HG03432 (cell line): Measurements from ENCODE around the gene TTLL3.

Experiments used
- ATAC-seq: cut with Tn5 transposase; IDR thresholded peaks from one replicate; pipeline ENCODE4 v1.9.1; 2021; ENCODE audit warnings: mild to moderate bottlenecking, moderate library complexity; ENCODE audit not compliant: unreplicated experiment

TTLL3 gene

GRCh38 chr3:9806688-9807589 lies 3.1 kb upstream of the TTLL3 start:
- no peak for ATAC-seq

- no peak for ATAC-seq
Measured at GRCh38 chr3:9807981-9808344, 2.1 kb upstream of the TTLL3 start.

GRCh38 chr3:9808345-9809037 lies 1.6 kb upstream of the TTLL3 start:
- ATAC-seq, result peak; percentile 57

DNA sequence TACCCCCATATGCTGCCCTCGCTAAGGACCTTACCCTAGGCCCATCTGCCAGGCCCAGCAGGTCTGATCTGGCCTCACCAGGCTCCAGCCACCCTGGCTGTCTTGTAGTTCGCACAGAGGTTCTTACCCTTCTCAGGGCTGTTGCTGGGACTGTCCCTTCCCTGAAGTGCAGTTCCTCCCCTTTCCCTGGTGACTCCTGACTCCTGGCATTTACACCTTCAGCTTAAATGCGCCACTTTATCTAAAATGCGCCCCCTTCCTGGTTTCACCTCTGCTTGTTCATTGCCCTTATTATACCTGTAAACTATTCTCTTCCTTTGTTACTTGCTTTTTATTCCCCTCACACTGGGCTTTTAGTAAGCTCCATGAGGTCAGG lies 835 bp upstream of the TTLL3 start:
- no peak for ATAC-seq

DNA sequence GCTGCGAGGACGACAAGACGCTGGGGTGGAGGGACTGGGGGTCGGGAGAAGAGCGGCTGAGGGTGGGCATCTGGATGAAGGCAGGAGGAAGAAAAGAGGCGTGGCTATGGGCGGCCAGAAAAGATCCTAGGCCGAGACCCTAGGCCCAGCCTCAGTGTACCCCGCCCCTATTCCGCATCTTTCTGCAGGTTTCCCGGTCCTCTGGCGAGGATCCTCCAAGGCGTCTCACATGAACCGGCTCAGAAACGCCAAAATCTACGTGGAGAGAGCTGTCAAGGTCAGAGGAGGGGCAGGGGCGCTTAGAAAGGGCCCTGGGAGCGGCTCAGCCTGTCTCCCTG lies 340 bp downstream of the TTLL3 start:
- no peak for ATAC-seq

GRCh38 chr3:9810846-9811245 lies 784 bp downstream of the TTLL3 start:
- no peak for ATAC-seq

GRCh38 chr3:9812870-9813483 lies 2.9 kb downstream of the TTLL3 start:
- no peak for ATAC-seq

DNA sequence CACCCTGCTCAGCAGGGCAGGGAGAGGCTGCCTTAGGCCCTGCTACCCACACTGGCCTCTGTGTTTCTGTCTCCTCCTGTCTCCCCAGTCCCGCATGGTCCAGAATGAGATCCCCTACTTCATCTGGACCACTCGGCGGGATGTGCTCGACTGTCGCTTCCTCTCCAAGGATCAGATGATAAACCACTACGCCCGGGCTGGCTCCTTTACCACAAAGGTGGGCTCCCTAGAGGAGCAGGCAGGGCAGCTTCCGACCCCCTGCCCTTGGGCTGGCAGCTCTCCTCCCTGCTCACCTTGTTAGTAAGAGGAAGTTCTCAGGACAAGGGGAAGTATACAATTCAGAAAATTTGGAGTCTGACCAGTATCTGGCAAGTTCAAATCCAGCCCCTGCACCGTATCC lies 5.9 kb downstream of the TTLL3 start:
- no peak for ATAC-seq

DNA sequence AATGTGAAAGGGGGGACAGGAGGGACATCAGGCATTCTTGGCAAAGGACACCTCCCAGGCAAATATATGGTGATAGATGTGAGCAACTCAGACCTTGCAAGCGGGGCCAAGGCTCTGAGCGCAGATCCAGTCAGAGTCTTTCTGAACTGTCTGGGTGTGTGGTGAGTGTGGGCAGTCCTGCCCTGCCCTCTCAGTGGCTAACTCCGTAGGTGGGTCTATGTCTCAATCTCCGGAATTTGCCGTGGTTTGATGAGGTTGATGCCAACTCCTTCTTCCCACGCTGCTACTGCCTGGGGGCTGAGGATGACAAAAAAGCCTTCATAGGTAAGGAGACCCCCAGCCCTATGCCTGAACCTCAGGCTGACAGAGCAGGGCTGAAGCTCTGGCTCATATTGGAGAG lies 7.4 kb downstream of the TTLL3 start:
- no peak for ATAC-seq

DNA sequence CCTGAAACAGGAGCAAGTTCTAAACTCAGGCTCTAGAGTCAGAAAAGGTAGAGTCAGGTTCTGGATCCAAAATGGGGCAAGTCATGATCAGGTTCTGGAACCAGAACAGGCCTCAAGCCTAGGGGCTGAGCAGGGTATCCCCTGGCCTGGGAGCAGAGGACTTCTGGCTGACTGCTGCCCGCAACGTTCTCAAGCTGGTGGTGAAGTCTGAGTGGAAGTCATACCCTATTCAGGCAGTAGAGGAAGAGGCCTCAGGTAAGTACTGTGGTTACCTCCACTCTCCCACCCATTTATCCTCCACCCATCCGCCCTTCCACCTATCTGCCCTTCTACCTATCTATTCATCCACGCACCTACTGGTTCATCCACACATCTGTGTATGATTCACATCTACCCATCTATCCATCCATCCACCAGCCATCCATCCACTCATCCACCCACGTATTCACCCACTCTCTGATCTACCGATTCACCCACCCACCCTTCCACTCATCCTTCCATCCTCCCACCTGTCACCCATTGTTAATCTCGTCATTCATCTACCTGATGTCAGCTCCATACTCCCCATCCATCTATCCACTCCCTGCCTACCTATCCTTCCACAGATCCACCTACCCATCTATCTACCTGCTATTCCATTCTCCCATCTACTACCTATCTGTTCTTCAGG lies 8.7 kb downstream of the TTLL3 start:
- no peak for ATAC-seq

GRCh38 chr3:9820543-9820942 lies 10.5 kb downstream of the TTLL3 start:
- ATAC-seq, result no peak

GRCh38 chr3:9820946-9821345 lies 10.9 kb downstream of the TTLL3 start:
- ATAC-seq, result no peak

GRCh38 chr3:9825451-9826040 lies 15.5 kb downstream of the TTLL3 start:
- no peak for ATAC-seq

DNA sequence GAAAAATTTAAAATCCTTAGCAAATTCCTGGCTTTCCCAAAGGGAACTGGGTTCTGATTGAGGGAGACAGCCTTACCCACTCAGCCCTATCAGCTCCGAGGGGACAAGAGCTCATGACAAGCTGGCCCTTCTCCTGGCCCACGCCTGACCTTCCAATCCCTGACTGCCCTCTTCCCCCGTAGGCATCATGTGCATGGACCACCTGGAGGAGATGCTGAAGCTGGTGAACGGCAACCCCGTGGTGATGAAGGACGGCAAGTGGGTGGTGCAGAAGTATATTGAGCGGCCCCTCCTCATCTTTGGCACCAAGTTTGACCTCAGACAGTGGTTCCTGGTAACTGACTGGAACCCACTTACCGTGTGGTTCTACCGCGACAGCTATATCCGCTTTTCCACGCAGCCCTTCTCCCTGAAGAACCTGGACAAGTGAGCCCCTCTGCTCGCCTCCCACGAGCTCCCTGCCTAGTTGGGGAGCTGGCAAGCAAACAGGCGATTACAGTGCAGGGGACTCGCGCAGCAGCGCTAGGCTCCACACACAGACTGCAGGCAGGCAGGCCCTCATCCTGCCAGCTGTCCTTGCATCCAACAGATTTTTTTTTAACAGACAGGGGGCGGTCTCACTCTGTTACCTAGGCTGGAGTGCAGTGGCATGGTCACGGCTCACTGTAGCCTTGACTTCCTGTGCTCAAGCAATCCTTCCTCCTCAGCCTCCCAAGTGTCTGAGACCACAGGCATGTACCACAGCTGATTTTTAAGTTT lies 16.9 kb downstream of the TTLL3 start:
- peak; percentile 43 for ATAC-seq

- no peak for ATAC-seq
Measured at GRCh38 chr3:9828801-9829755, 19.0 kb downstream of the TTLL3 start.

GRCh38 chr3:9831253-9831652 lies 21.2 kb downstream of the TTLL3 start:
- ATAC-seq, result no peak

- no peak for ATAC-seq
Measured at GRCh38 chr3:9833078-9833477, 23.0 kb downstream of the TTLL3 start.

DNA sequence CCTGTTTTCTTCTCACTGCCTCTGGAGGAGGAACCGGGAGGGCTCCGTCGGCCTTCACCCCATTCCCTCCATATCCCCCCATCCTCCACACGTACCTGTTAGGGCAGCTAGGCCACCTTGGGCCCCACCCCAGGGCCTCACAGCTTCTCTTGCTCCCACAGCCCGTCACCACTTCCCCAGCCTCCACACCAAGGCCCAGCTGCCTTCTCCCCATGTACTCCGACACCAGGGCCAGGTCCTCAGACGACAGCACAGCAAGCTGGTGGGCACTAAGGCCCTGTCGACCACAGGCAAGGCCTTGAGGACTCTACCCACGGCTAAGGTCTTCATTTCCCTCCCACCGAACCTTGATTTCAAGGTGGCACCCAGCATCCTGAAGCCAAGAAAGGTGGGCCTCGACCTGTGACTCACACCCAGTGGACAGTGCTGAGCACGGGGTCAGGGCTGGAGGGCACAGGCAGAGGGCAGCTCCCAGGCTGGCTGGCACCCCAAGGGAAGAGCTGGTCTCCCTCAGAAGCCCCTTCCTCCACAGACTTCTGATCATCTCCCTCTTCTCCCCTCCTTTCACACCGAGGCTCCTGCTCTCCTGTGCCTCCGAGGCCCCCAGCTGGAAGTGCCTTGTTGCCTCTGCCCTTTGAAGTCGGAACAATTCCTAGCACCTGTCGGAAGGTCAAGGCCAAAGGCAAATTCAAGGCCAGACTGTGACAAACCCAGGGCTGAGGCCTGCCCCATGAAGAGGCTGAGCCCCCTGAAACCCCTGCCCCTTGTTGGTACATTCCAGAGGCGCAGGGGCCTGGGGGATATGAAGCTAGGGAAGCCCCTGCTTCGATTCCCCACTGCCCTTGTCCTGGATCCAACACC lies 24.7 kb downstream of the TTLL3 start:
- ATAC-seq, result no peak
